GM21360 (cell line): ENCODE measurements around the gene SH2D6.
"Not testable (repeated sequence)": the region's sequence is repeated elsewhere in the genome, so short reads cannot be mapped to it uniquely, and the experiment has no call there.

Experiments used
- ATAC-seq: cut with Tn5 transposase; IDR thresholded peaks from one replicate; pipeline ENCODE4 v1.9.1; 2021; ENCODE audit warnings: mild to moderate bottlenecking, moderate library complexity; ENCODE audit not compliant: unreplicated experiment

SH2D6 gene

GRCh38 chr2:85397925-85398331 lies 20.6 kb upstream of the SH2D6 start:
- ATAC-seq, result no peak

GRCh38 chr2:85398426-85399182 lies 19.9 kb upstream of the SH2D6 start:
- ATAC-seq, result no peak

DNA sequence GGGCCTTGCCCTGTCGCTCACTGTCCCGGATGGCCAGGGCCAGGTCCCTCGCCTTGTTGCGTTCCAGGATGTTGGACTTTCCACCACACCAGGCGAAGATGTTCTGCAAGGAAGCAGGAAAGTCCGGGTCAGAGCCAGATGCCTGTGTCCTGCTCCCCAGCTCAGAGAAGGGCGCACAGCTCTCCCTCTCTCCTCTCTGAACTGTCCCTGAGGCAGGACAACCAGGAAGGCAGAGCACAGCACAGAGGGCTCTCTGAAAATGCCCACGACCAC lies 19.4 kb upstream of the SH2D6 start:
- no peak for ATAC-seq

- no peak for ATAC-seq
Observed at GRCh38 chr2:85400023-85400422, 18.5 kb upstream of the SH2D6 start.

GRCh38 chr2:85400541-85401463 lies 17.7 kb upstream of the SH2D6 start:
- ATAC-seq, result no peak

DNA sequence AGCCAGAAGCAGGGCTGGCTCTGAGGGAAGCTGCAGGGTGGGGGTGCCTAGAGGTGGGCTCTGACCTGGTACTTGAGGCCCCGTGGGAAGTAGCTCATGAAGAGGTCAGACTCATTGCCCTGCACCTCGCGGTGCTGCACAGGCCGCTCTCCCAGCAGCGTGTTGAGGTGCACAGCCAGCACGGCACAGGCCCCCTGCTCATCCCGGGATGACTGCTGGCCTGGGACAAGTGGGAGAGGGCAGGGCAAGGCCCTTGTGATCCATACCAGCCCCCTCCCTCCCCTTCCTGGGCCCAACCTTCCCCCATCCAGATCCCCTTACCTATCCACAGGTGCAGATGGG lies 17.1 kb upstream of the SH2D6 start:
- ATAC-seq, result no peak

- ATAC-seq, result no peak
Observed at GRCh38 chr2:85401844-85402243, 16.7 kb upstream of the SH2D6 start.

- no peak for ATAC-seq
Observed at GRCh38 chr2:85405201-85406059, 13.1 kb upstream of the SH2D6 start.

DNA sequence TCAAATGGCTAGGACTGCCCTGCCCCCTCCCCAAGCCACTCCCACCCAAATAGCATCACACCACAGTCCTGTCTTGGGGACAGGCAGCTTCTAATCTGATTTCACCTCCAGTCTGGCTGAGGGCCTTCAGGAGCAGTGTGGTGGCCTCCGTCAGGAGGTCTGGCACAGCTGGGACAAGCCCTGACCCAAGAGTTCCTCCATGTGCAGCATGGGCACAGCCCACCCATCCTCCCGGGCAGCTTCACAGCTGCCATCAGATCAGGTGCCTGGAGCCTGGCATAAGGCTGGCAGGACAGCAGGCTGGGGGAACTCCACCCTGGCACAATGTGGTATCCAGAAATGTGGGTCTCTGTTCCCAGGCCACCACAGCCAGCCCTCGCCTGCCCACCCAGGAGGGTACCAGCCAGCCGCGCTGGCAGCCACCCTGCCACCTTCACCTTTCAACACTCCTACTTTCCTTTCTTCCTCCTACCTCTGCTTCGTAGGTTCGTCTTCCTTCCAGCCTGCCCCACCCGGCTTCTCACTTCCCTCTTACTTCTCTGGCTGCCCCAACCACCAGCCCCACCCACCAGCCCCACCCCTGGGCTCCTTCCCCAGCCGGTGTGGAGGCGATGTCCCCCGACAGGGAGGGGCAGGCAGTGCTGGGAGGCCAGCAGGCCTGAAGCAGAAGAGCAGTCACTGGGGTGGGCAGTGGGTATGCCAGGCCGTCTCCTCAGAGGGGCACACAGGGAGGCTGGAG lies 8.5 kb upstream of the SH2D6 start, which contains the start of gene CAPG:
CAPG (minus strand) TSS at position 522 of the 739 bp plus-strand sequence. CDS start 8,221 bp downstream, outside the sequence.
- peak; percentile 58 for ATAC-seq

DNA sequence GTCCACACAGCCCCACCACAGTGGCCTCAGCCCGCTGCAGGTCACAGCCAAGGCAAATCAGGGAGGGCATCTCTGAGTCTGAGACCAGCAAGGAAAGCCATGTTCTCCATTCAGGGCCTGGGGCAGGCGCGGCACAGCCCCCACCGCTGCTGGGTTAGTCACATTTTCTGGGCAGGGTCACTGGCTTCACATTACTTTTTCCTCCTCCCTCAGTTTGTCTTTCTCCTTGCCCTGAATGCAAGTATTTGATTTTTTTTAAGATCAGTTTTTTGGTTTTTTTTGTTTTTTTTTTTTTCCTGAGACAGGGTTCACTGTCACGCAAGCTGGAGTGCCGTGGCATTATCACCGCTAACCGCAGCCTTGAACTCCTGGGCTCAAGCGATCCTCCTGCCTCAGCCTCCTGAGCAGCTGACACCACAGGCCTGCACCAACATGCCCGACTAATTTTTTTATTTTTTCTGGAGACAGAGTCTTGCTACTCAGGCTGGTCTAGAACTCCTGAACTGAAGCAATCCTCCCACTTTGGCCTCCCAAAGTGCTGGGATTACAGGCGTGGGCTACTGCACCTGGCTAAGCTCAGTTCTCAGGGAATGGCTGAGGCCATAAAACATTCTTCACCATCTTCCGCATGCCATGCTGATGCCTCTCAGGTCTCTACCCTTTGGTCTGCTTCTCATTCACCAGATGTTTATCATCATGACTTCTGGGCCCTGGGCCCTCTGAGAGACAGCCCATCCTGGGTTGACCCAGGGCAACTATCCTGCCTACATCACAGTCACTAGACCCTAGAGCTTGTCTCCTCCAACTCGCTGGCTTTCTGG lies 7.7 kb upstream of the SH2D6 start:
- ATAC-seq, result no peak

DNA sequence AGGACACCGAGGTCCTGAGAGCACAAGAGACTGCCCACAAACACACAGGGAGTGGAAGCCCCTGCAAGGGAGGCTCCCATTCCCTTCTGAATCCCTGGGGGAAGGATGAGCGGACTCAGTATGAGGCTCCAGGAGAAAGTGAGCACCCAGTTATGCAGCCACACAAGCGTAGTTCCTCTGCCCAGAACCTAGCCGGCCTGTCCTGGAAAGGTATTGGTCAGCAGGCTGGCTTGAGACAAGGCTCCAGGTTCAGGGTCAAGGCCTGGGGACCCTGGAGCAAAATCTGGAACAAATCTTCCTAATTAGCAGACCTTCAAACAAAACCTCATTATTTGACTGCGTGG lies 7.1 kb upstream of the SH2D6 start:
- ATAC-seq, result no peak

- ATAC-seq, result no peak
Observed at GRCh38 chr2:85413592-85414420, 4.7 kb upstream of the SH2D6 start.

DNA sequence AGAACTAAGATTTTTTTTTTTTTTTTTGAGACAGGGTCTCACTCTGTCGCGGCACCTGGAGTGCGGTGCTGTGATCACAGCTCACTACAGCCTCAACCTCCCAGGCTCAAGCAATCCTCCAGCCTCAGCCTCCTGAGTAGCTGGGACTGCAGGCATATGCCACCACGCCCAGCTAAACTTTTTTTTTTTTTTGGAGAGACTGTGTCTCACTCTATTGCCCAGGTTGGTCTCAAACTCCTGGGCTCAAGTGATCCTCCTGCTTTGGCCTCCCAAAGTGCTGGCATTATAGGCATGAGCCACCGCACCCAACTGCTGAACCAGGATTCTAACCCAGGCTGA lies 4.1 kb upstream of the SH2D6 start:
- not testable (repeated sequence) for ATAC-seq

DNA sequence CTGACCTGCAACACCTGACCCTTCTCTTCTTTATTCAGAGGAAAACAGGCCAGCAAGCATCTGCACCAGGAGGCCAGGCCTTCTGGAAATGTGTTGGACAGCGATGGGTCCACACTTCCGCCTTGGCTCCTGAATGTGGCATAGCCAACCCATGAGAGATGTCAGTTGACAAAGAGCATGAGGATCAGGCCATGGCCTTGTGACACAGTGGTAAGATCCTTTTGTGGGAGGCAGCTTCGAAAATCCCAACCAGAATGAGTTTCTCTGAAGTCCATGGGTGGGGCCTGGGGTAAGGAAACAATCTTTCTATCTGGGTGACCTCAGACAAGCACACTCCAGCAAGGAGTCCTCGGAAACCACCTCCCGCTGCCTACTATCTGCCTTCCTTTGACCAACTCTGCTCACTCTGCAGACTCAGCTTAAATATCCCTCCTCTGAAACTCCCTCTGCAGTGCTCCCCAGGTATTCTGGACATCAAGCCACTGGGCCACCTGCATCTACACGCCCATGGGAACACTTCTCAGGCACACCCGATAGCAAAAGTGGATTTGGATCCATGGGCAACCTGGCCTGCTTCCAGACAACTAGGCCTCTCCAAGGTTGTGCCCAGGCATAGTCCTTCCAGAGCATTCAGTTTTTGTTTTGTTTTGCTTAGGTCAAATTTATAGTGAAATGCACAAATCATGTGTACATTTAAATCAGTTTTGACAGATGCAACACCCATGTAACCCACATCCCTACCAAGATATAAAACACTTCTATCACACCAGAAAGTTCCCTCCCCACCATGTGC lies 3.6 kb upstream of the SH2D6 start:
- no peak for ATAC-seq

GRCh38 chr2:85415980-85416650 lies 2.4 kb upstream of the SH2D6 start:
- no peak for ATAC-seq

DNA sequence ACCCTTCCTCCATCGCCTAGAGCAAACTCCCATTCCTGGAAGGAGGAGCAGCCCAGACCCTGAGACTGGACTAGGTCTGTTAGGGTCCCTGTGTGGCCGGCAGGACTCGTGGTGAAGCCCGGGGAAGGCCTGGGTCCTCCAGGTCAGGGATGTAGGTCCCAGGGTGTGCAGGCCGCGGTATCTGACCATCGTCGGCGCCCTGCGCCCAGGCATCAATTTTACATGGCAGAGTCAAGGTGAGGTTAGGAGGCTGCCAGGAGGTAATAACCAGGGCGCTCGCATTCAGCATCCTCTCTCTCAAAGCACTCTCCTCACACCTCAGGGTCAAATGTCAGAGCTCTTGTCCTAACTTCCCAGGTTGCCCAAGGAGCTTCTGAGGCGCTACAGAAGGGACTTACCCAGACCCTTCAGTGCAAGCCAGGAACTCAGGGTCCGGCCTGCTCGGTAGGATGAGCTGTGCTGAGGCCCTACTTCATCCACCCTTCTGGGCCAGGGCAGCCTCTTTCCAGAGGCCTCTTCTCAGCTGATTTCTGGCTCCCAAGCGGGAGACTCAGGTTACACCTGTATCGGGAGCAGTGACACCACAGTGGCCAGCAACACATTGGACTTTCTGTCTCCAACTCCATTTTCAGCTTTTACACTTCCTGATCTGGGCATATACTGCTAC lies 628 bp downstream of the SH2D6 start:
- ATAC-seq, result peak; percentile 3

- peak; percentile 44 for ATAC-seq
Observed at GRCh38 chr2:85420536-85421259, 2.2 kb downstream of the SH2D6 start.
